Stomach (tissue), 4 donors: ENCODE measurements around the gene CS.
"Not testable (repeated sequence)": the region's sequence is repeated elsewhere in the genome, so short reads cannot be mapped to it uniquely, and the experiment has no call there.

Experiments used
- POLR2A ChIP-seq, 4 donors: fragments of 450-650 bp; IDR thresholded peaks; one replicate each; pipeline ENCODE4 v1.6.1; 2016; ENCODE audit warnings: antibody characterized with exemption in 4 of 4, control low read depth in 2 of 4, mild to moderate bottlenecking in 1 of 4, moderate library complexity in 1 of 4
- TF ChIP-seq, protein P1 (sequence below), 7 experiments: fragments of 450-650 bp in 4 of 7; fragments of 200-600 bp in 3 of 7; sonication (generic) in 3 of 7; IDR thresholded peaks; one replicate each; pipeline ENCODE4 v1.5.1; 2016 to 2019; ENCODE audit warnings: antibody characterized with exemption in 7 of 7, control low read depth in 2 of 7, mild to moderate bottlenecking in 1 of 7

DNA sequence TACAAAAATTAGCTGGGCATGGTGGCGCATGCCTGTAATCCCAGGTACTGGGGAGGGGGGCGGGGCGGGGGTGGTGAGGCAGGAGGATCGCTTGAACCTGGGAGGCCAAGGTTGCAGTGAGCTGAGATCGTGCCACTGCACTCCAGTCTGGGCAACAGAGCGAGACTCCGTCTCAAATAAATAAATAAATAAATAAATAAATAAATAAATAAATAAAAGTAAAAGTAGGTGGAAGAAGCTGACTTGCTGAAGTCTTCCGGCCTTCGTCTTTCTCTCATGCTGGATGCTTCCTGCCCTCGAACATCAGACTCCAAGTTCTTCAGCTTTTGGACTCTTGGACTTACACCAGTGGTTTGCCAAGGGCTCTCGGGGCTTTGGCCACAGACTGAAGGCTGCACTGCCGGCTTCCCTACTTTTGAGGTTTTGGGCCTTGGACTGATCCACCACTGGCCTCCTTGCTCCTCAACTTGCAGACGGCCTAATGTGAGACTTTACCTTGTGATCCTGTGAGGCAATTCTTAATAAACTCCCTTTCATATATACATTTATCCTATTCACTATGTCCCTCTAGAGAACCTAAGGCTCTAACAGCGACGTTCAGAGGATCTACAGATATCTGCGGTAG lies 34.0 kb downstream of the CS start:
- TF ChIP-seq POLR2A (IDR thresholded peaks at IDR 0.05) = not testable (repeated sequence)
- TF ChIP-seq, protein P1, sequence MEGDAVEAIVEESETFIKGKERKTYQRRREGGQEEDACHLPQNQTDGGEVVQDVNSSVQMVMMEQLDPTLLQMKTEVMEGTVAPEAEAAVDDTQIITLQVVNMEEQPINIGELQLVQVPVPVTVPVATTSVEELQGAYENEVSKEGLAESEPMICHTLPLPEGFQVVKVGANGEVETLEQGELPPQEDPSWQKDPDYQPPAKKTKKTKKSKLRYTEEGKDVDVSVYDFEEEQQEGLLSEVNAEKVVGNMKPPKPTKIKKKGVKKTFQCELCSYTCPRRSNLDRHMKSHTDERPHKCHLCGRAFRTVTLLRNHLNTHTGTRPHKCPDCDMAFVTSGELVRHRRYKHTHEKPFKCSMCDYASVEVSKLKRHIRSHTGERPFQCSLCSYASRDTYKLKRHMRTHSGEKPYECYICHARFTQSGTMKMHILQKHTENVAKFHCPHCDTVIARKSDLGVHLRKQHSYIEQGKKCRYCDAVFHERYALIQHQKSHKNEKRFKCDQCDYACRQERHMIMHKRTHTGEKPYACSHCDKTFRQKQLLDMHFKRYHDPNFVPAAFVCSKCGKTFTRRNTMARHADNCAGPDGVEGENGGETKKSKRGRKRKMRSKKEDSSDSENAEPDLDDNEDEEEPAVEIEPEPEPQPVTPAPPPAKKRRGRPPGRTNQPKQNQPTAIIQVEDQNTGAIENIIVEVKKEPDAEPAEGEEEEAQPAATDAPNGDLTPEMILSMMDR (IDR thresholded peaks at IDR 0.05) = not testable (repeated sequence)
